Activated CD8-positive, alpha-beta memory T cell treated with anti-CD3 and anti-CD28 coated beads, Interleukin-2, amount 10 ng/mL, durations not matched to agents 7 days and 5 days (primary cell): Measurements from ENCODE around the gene CD82. TPM values are rescaled to one million over a fixed set of nuclear protein-coding genes. Genes with fewer than 3 reads are reported as not detected.
A peak's percentile ranks its signal among the peaks of the same experiment; 100 is the strongest.

ENCODE experiments used
- ATAC-seq: fragments of 150-1000 bp; cut with Tn5 transposase; one replicate; pipeline ENCODE4 v1.10.0; 2021; ENCODE audit warnings: moderate library complexity
- CTCF ChIA-PET: fragments of 350-600 bp; sonication (Branson Sonifier 250); formaldehyde crosslinking; loops from one replicate; lab custom pipeline; 2021; ENCODE audit warnings: antibody characterized with exemption; lab: Charles Lee
- DNase-seq: peaks from one replicate; pipeline ENCODE4 v3.0.0-alpha.2; 2020
- H3K27ac Mint-ChIP-seq: one replicate; pipeline ENCODE4 v1.8.0; 2021; ENCODE audit warnings: mild to moderate bottlenecking, mixed read lengths
- H3K27me3 Mint-ChIP-seq: one replicate; pipeline ENCODE4 v1.8.0; 2021; ENCODE audit warnings: mixed read lengths
- H3K36me3 Mint-ChIP-seq: one replicate; pipeline ENCODE4 v1.8.0; 2021; ENCODE audit warnings: mild to moderate bottlenecking, mixed read lengths
- H3K4me1 Mint-ChIP-seq: one replicate; pipeline ENCODE4 v1.8.0; 2021; ENCODE audit warnings: mixed read lengths
- H3K4me3 Mint-ChIP-seq: one replicate; pipeline ENCODE4 v1.8.0; 2021; ENCODE audit warnings: mild to moderate bottlenecking, moderate library complexity, mixed read lengths
- H3K9me3 Mint-ChIP-seq: one replicate; pipeline ENCODE4 v1.8.0; 2022; ENCODE audit warnings: low read depth, mixed read lengths
- total RNA-seq, 2 experiments: library from RNA; stranded (reverse); gene quantifications; one replicate each; pipeline ENCODE4 v1.2.3, GENCODE V29; 2021

Gene CD82
- total RNA-seq, 2 experiments from 2014 or later, result 90.2 to 285 TPM

DNA sequence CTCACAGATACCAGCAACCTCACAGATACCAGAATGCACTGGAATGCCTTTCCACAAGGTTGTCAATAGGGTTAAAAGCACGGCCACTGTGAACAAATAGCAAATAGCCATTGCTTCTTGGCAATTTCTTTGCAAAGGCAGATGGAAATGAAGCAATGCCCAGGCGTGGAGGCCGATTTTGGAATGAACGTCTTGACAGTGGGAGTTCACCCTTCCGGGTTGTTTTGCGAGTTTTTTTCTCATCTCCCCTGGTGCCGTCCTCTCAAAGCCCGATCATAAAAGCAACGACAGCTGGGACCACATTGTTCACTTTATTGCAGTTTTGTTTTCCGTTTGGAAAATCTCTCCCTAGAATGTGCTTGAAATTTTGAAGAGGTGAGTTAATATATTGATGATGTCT is 38.0 kb upstream of the CD82 start:
- no peaks in the 10 kb centered on the region for H3K9me3 Mint-ChIP-seq
- no peak overlapping the region for H3K4me3 Mint-ChIP-seq
- no peak overlapping the region for H3K27ac Mint-ChIP-seq
- DNase-seq, result no peak
- H3K4me1 Mint-ChIP-seq, result peaks cover 44% of the 10 kb centered on the region
- no peak for ATAC-seq
- peaks cover 9% of the 10 kb centered on the region for H3K27me3 Mint-ChIP-seq
- H3K36me3 Mint-ChIP-seq, result peaks cover 2% of the 10 kb centered on the region
- CTCF ChIA-PET, result interaction anchor here (1.5 kb wide), 1 partner anchor 90 kb away, joined by 5 read pairs; no protein-coding TSS in a partner anchor

DNA sequence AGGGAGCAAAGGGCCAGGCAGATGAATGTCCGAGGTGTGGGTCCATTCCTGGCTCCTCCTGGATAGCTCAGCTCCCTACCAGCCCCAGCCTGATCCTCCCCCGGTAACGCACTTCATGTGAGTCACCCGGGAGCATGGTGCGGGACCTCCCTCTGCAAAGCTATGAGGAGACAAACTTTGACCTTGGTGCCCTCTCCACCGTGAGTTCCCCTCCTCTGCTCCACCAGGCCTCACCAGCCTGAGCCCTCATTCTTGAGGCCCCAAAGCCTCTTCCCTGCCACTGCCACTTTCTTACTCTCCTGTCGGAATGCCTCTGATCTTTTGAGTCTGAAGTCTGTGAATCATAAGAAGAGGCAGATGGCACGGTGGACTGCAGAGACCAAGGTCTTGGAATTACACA is 37.4 kb upstream of the CD82 start:
- CTCF ChIA-PET, result interaction anchor here (1.5 kb wide), 1 partner anchor 89 kb away, joined by 5 read pairs; no protein-coding TSS in a partner anchor
- peaks cover 44% of the 10 kb centered on the region for H3K4me1 Mint-ChIP-seq
- peak overlapping the region; percentile 9 for H3K27ac Mint-ChIP-seq
- no peak overlapping the region for H3K4me3 Mint-ChIP-seq
- ATAC-seq (no peak), DNase-seq (no peak)
- H3K27me3 Mint-ChIP-seq, result peaks cover 7% of the 10 kb centered on the region
- H3K36me3 Mint-ChIP-seq, result peaks cover 2% of the 10 kb centered on the region
- H3K9me3 Mint-ChIP-seq, result no peaks in the 10 kb centered on the region

DNA sequence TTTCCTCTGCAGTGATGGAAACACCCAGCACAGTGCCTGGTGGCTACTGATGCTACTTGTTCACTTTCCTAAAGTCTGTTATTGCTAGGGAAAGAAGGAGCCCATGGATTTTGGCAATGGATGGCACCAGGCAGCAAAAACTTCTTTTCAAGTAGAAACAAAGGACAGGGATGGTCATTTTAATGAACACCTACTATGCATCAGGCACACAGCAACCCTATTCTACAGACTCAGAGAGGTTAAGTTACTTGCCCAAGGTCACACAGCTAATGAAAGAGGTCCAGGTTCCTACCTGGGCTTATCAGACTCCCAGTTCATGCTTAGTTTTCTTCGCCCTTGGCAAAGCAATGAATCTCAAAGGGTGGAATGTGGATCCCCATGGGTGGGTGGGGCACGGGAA is 36.9 kb upstream of the CD82 start:
- Mint-ChIP-seq H3K4me3 (no peak overlapping the region), H3K9me3 (no peaks in the 10 kb centered on the region), H3K4me1 (peaks cover 44% of the 10 kb centered on the region), H3K36me3 (peaks cover 2% of the 10 kb centered on the region), H3K27me3 (peaks cover 7% of the 10 kb centered on the region), H3K27ac (no peak overlapping the region)
- no peak for ATAC-seq
- CTCF ChIA-PET, result no interaction called here
- DNase-seq, result no peak

DNA sequence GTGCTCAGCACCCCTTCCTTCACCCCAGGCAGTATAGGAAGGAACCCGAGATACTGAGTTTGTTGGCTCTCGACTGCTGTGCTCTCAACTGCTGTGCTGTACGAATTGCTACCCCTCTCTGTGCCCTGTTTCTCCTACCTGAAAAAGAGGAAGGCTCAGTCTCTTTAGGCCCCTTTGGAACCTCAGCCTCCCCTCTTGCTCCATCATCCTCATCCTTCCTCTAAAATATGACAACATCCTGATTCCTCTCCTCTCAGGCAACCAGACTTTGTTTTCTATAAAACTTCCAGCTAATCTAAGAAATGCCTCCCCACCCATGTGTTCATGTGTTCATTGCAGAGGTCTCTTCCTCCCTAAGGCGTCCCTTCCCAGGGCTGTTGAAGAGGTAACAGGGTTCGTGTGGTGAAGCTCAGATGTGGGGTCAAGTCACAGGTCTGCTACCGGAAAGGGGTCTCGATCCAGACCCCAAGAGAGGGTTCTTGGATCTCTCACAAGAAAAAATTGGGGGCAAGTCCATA is 35.5 kb upstream of the CD82 start:
- Mint-ChIP-seq H3K9me3 (no peaks in the 10 kb centered on the region), H3K27me3 (peaks cover 5% of the 10 kb centered on the region), H3K4me1 (peaks cover 40% of the 10 kb centered on the region), H3K36me3 (peaks cover 2% of the 10 kb centered on the region), H3K27ac (peak overlapping the region; percentile 96), H3K4me3 (peak overlapping the region; percentile 8)
- DNase-seq (no peak), ATAC-seq (no peak)
- CTCF ChIA-PET, result interaction anchor here (0.9 to 1.1 kb wide), 2 partner anchors 9 to 87 kb away, joined by 3 read pairs; no protein-coding TSS in a partner anchor

DNA sequence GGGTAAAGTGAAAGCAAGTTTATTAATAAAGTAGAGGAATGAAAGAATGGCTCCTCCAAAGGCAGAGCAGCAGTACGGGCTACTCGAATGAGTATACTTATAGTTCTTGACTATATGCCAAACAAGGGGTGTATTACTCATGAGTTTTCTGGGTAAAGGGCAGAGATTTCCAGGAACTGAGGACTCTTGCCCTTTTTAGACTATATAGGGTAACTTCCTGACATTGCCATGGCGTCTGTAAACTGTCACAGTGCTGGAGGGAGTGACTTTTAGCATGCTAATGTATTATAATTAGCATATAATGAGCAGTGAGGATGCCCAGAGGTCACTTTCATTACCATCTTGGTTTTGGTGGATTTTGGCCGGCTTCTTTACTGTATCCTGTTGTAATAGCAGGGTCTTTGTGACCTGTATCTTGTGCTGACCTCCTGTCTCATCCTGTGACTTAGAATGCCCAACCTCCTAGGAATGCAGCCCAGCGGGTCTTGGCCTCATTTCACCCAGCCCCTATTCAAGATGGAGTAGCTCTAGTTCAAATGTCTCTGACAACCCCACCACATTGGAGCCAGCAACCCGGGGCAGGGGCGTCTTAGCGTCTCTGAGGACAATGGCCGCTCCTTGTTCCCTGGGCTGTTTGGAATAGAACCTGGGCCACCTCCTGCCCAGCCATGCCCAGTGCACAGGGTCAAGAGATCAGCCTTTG is 34.9 kb upstream of the CD82 start:
- peaks cover 40% of the 10 kb centered on the region for H3K4me1 Mint-ChIP-seq
- no peaks in the 10 kb centered on the region for H3K9me3 Mint-ChIP-seq
- CTCF ChIA-PET, result interaction anchor here (0.9 kb wide), 1 partner anchor 86 kb away, joined by 3 read pairs; no protein-coding TSS in a partner anchor
- peak overlapping the region; percentile 8 for H3K4me3 Mint-ChIP-seq
- peak overlapping the region; percentile 96 for H3K27ac Mint-ChIP-seq
- H3K27me3 Mint-ChIP-seq, result peaks cover 2% of the 10 kb centered on the region
- H3K36me3 Mint-ChIP-seq, result peaks cover 2% of the 10 kb centered on the region
- peak; percentile 98 for ATAC-seq
- DNase-seq, result peak; percentile 77

DNA sequence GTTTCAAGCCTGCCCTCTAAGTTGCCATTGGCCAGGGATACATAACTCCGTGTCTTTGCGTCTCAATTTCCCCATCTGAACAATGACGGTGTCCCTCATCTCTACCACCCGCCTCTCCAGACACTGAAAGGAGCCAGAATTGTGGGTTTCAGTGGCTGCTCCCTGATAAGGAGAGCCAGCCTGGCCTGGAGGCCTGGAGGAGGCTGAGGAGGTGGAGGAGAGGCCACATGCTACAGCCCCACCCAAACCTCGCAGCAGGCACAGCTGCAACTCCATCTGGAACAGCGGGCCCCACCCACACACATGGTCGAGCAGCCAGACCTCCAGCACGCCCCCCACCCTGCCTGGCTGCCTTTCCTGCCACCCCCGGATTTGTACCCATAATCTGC is 34.4 kb upstream of the CD82 start:
- CTCF ChIA-PET, result interaction anchor here (1.7 to 1.8 kb wide), 2 partner anchors 8 to 86 kb away, joined by 4 to 8 read pairs; no protein-coding TSS in a partner anchor
- ATAC-seq (no peak), DNase-seq (no peak)
- H3K27ac Mint-ChIP-seq, result peak overlapping the region; percentile 96
- no peaks in the 10 kb centered on the region for H3K9me3 Mint-ChIP-seq
- peaks cover 2% of the 10 kb centered on the region for H3K36me3 Mint-ChIP-seq
- H3K4me3 Mint-ChIP-seq, result no peak overlapping the region
- peaks cover 3% of the 10 kb centered on the region for H3K27me3 Mint-ChIP-seq
- peaks cover 40% of the 10 kb centered on the region for H3K4me1 Mint-ChIP-seq

DNA sequence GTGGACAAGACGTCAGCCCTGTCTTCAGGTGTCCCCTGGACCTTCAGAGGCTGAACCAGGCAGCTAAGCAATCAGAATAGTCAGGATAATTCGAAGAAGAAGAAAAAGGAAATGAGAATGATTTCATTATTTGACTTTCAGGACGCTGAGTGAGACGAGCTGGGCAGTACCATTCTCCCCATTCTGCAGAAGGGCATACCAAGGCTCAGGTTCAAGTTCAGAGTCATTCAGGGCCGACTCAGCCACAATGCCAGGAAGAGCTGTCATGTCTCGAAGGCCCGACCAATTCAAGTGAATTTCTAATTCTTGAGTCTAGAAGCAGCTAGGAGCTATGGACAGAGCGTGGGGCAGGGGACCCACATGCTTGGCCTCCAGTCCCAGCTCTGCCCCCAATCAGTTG is 33.8 kb upstream of the CD82 start:
- Mint-ChIP-seq H3K4me1 (peaks cover 40% of the 10 kb centered on the region), H3K27me3 (peaks cover 5% of the 10 kb centered on the region)
- CTCF ChIA-PET, result interaction anchor here (1.2 to 1.8 kb wide), 4 partner anchors 8 to 428 kb away, joined by 3 to 8 read pairs (median 4); no protein-coding TSS in a partner anchor

DNA sequence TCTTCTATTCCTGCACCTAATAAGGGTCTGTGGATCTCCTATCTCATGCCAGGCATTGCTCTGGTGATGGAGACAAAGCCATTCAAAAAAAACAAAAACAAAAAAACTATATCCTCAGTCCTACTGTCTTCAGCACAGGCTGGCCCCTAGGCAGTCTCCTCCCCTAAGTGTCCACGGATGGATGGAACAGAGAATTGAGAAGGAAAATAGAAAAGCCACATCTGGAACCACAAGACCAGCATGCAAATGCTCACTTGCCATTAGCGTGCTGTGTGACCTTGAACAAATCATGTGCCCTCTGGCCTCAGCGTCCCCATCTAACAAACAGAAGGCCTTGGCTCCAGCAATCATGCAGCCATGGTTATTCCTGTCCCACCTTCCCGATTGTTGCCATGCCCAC is 32.7 kb upstream of the CD82 start:
- no peak overlapping the region for H3K4me3 Mint-ChIP-seq
- H3K4me1 Mint-ChIP-seq, result peaks cover 29% of the 10 kb centered on the region
- no peak for ATAC-seq
- CTCF ChIA-PET, result interaction anchor here (1.0 to 9.6 kb wide), 6 partner anchors 9 to 429 kb away, joined by 3 to 106 read pairs (median 4); no protein-coding TSS in a partner anchor
- no peaks in the 10 kb centered on the region for H3K9me3 Mint-ChIP-seq
- peaks cover 2% of the 10 kb centered on the region for H3K36me3 Mint-ChIP-seq
- no peak for DNase-seq
- peaks cover 5% of the 10 kb centered on the region for H3K27me3 Mint-ChIP-seq
- no peak overlapping the region for H3K27ac Mint-ChIP-seq

More for the DNA sequence above, 33.8 kb upstream of the CD82 start:
- Mint-ChIP-seq H3K4me3 (no peak overlapping the region), H3K27ac (peak overlapping the region; percentile 96), H3K36me3 (peaks cover 2% of the 10 kb centered on the region), H3K9me3 (no peaks in the 10 kb centered on the region)
- ATAC-seq (no peak), DNase-seq (no peak)

DNA sequence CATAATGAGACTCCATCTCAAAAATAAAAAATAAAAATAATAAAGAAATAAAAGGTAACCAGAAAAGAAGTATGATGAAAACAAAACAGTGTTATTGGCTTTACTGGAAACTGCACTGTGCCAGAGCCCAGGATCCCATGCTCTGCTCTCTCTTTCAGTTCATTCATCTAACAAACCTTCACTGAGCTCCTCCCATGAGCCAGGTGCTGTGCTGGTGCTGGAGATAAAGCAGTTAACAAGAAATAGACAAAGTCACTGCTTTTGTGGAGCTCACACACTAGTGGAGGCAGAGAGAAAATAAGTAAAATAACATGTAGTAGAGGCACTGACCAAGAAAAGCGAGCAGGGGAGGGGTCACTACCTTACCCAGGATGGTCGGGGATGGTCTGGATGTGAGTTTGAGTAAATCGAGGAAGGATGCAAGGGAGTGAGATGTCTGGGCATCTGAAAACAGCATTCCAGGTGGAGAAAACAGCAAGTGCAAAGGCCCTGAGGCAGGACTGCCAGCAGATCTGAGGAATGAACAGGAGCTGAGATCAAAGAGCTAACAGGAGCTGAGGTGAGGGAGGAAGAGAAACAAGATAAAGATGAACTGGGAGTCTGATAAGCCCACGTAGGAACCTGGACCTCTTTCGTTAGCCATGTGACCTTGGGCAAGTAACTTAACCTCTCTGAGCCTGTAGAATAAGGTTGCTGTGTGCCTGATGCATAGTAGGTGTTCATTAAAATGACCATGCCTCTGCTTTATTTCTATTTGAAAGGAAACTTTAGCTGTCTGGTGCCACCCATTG is 31.3 kb upstream of the CD82 start:
- CTCF ChIA-PET, result interaction anchor here (0.7 to 9.6 kb wide), 9 partner anchors 10 to 423 kb away, joined by 3 to 106 read pairs (median 3); no protein-coding TSS in a partner anchor

DNA sequence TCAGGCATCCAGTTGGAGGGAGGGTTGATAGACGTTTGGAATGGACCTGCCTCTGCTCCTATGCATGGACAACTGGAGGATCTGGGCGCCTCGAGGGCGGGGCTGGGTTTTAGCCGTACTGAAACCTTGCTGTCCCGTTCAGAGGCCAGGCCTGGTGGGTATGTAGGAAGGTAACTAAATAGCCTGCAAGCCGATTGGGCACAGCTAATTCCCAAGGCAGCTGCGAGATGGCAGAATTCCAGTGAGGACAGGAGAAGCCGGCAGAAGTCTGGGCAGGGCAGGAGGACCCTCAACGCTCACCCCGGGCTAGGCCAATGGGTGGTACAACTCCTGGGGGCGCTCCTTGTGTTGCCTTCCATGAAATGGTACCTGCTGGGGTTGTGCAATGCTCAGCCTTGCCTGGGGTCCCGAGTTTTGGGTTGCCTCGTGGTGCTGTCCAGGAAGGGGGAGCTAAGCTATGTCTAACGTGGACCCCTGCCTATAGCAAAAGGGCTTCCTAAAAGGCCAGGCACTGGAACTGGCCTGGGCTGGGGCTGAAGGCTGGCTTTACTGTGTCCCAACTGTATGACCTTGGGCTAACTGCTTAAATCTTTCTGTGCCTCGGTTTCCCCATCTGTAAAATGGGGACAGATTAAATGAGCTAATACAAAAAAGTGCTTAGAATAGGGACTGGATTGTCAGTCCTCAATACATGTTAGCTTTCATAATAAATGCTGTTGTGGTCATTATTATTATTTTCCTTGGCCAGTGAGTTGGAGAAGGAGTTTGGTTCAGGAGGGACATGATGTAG is 30.1 kb upstream of the CD82 start:
- Mint-ChIP-seq H3K27me3 (peaks cover 5% of the 10 kb centered on the region), H3K4me1 (peaks cover 15% of the 10 kb centered on the region), H3K4me3 (no peak overlapping the region), H3K9me3 (no peaks in the 10 kb centered on the region), H3K36me3 (no peaks in the 10 kb centered on the region), H3K27ac (no peak overlapping the region)
- no peak for DNase-seq
- CTCF ChIA-PET, result interaction anchor here (1.4 to 9.6 kb wide), 4 partner anchors 11 to 250 kb away, joined by 3 to 106 read pairs (median 16); no protein-coding TSS in a partner anchor
- ATAC-seq, result no peak

More for the DNA sequence above, 31.3 kb upstream of the CD82 start:
- no peaks in the 10 kb centered on the region for H3K9me3 Mint-ChIP-seq
- ATAC-seq, result no peak
- no peak overlapping the region for H3K27ac Mint-ChIP-seq
- H3K27me3 Mint-ChIP-seq, result peaks cover 5% of the 10 kb centered on the region
- DNase-seq, result no peak
- H3K4me1 Mint-ChIP-seq, result peaks cover 25% of the 10 kb centered on the region
- H3K4me3 Mint-ChIP-seq, result no peak overlapping the region
- peaks cover 2% of the 10 kb centered on the region for H3K36me3 Mint-ChIP-seq

DNA sequence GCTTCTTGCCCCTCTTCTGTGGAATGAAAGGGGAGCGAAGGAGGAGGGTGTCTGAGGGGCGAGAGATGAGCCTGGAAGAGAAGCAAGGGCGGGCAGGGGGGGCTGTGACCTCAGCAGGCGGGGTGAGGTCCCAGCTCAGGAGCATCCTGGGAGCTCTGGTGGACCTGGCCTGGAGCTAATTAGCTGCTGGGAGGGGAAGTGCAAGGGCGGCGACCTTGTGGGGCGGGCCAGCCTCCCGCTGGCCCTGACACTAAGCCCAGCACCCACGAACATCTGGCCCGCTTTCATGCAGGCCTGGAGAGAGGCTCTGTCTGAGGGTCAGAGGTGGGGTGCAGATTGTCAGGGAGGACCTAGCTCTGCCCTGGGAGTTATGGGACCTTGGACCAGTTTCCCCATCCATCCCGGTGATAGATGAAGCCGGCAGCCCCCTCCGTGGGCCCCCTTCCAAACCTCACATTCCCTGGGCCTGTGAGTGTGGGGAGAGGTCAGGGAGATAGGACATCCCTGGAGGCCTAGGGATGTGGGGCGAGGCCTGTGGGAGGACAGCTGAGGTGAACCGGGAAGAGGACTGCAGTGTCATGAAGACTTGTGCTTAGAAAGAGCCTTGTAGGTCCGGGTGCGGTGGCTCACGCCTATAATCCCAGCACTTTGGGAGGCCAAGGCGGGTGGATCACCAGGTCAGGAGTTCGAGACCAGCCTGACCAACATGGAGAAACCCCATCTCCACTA is 28.5 kb upstream of the CD82 start:
- DNase-seq, result no peak
- Mint-ChIP-seq H3K4me3 (no peak overlapping the region), H3K36me3 (no peaks in the 10 kb centered on the region), H3K4me1 (peaks cover 1% of the 10 kb centered on the region), H3K9me3 (no peaks in the 10 kb centered on the region), H3K27me3 (peaks cover 5% of the 10 kb centered on the region), H3K27ac (no peak overlapping the region)
- CTCF ChIA-PET, result interaction anchor here (1.2 to 9.6 kb wide), 6 partner anchors 13 to 411 kb away, joined by 3 to 106 read pairs (median 10); no protein-coding TSS in a partner anchor
- ATAC-seq, result no peak

DNA sequence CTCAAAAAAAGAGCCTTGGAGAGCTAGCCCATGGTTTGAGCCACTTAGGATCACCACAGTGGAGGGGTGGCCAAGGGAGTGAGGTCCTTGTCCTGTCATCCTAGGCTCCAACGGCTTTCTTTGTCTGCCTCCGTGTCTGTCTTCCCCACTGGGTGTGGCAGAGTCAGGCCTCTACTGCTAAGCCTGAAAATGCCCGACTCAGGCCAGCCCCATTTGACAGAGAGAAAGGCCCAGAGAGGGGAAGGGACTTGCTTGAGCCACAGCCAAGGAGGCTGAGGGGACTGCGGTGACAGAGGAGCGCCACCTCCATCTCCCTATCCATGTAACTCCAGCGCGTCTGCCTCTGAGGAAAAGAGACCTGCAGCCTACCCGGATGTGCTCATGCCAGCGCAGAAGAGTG is 27.8 kb upstream of the CD82 start:
- no peak overlapping the region for H3K4me3 Mint-ChIP-seq
- CTCF ChIA-PET, result interaction anchor here (1.2 to 9.6 kb wide), 6 partner anchors 14 to 412 kb away, joined by 3 to 106 read pairs (median 10); no protein-coding TSS in a partner anchor
- H3K27ac Mint-ChIP-seq, result no peak overlapping the region
- H3K27me3 Mint-ChIP-seq, result peaks cover 5% of the 10 kb centered on the region
- H3K36me3 Mint-ChIP-seq, result no peaks in the 10 kb centered on the region
- no peak for DNase-seq
- no peaks in the 10 kb centered on the region for H3K9me3 Mint-ChIP-seq
- ATAC-seq, result no peak
- H3K4me1 Mint-ChIP-seq, result peaks cover 1% of the 10 kb centered on the region
